ENCODE results near the gene HS3ST5. TPM values are rescaled to one million over a fixed set of nuclear protein-coding genes. Genes with fewer than 3 reads are reported as not detected.
"Not testable (repeated sequence)": the region's sequence is repeated elsewhere in the genome, so short reads cannot be mapped to it uniquely, and the experiment has no call there.

The HS3ST5 gene
- total RNA-seq, 1 donor from 2014 or later: not detected

GRCh38 chr6:114227944-114228468 is 114.8 kb downstream of the HS3ST5 start:
- Mint-ChIP-seq H3K9me3 (peaks cover 2% of the 10 kb centered on the region), H3K4me1 (no peaks in the 10 kb centered on the region), H3K27me3 (no peaks in the 10 kb centered on the region), H3K36me3 (ENCODE audit: low read depth) (no peaks in the 10 kb centered on the region), H3K4me3 (no peak overlapping the region), H3K27ac (no peak overlapping the region)
- ChIA-PET CTCF (no interaction called here), POLR2A (no interaction called here)
- ATAC-seq (ENCODE audit: low read depth): no peak
- intact Hi-C loops (cut with micrococcal nuclease): no loop called here
- TF ChIP-seq CTCF (IDR thresholded peaks at IDR 0.05): no peak
- no peak for DNase-seq

GRCh38 chr6:114220241-114220640 is 122.6 kb downstream of the HS3ST5 start:
- no peak for TF ChIP-seq CTCF (IDR thresholded peaks at IDR 0.05)
- Mint-ChIP-seq H3K27me3 (no peaks in the 10 kb centered on the region), H3K4me3 (no peak overlapping the region), H3K36me3 (ENCODE audit: low read depth) (no peaks in the 10 kb centered on the region), H3K27ac (no peak overlapping the region), H3K9me3 (no peaks in the 10 kb centered on the region), H3K4me1 (no peaks in the 10 kb centered on the region)
- ChIA-PET CTCF (no interaction called here), POLR2A (no interaction called here)
- DNase-seq: no peak
- no peak for ATAC-seq (ENCODE audit: low read depth)
- intact Hi-C loops (cut with micrococcal nuclease): no loop called here

GRCh38 chr6:114218437-114219340 is 124.1 kb downstream of the HS3ST5 start:
- Mint-ChIP-seq H3K4me1 (no peaks in the 10 kb centered on the region), H3K27ac (no peak overlapping the region), H3K9me3 (no peaks in the 10 kb centered on the region), H3K27me3 (no peaks in the 10 kb centered on the region), H3K4me3 (no peak overlapping the region), H3K36me3 (ENCODE audit: low read depth) (no peaks in the 10 kb centered on the region)
- no peak for ATAC-seq (ENCODE audit: low read depth)
- DNase-seq: no peak
- ChIA-PET CTCF (no interaction called here), POLR2A (no interaction called here)
- no peak for TF ChIP-seq CTCF (IDR thresholded peaks at IDR 0.05)
- intact Hi-C loops (cut with micrococcal nuclease): no loop called here

GRCh38 chr6:114217996-114218395 is 124.8 kb downstream of the HS3ST5 start:
- H3K4me1 Mint-ChIP-seq; H3K9me3 Mint-ChIP-seq; DNase-seq; H3K4me3 Mint-ChIP-seq; CTCF ChIA-PET; H3K27ac Mint-ChIP-seq; H3K27me3 Mint-ChIP-seq; intact Hi-C loops (cut with micrococcal nuclease); ATAC-seq (ENCODE audit: low read depth); H3K36me3 Mint-ChIP-seq (ENCODE audit: low read depth); POLR2A ChIA-PET: not testable (repeated sequence)

GRCh38 chr6:114216789-114217467 is 125.9 kb downstream of the HS3ST5 start:
- Mint-ChIP-seq H3K4me3 (no peak overlapping the region), H3K27me3 (no peaks in the 10 kb centered on the region)
- POLR2A ChIA-PET: no interaction called here

More at GRCh38 chr6:114216789-114217467, 125.9 kb downstream of the HS3ST5 start:
- ATAC-seq (ENCODE audit: low read depth) (no peak), DNase-seq (no peak)
- CTCF ChIA-PET: no interaction called here
- no peaks in the 10 kb centered on the region for H3K36me3 Mint-ChIP-seq (ENCODE audit: low read depth)
- H3K4me1 Mint-ChIP-seq: no peaks in the 10 kb centered on the region
- no peak overlapping the region for H3K27ac Mint-ChIP-seq
- no peak for TF ChIP-seq CTCF (IDR thresholded peaks at IDR 0.05)
- no peaks in the 10 kb centered on the region for H3K9me3 Mint-ChIP-seq
- intact Hi-C loops (cut with micrococcal nuclease): no loop called here
